Nephron progenitor cell (in vitro differentiated cells): Measurements from ENCODE around the gene TAS2R50.

ENCODE experiments used
- DNase-seq: peaks from one replicate; pipeline ENCODE4 v3.0.0; 2021
- H3K27ac Mint-ChIP-seq: 2 replicates; pipeline ENCODE4 v1.8.0; 2021; ENCODE audit warnings: mild to moderate bottlenecking, moderate library complexity, mixed read lengths
- H3K27me3 Mint-ChIP-seq: 2 replicates; pipeline ENCODE4 v1.8.0; 2021; ENCODE audit warnings: mild to moderate bottlenecking, low read depth, mixed read lengths; ENCODE audit not compliant: poor library complexity
- H3K36me3 Mint-ChIP-seq: 2 replicates; pipeline ENCODE4 v1.8.0; 2021; ENCODE audit warnings: low read depth, mixed read lengths
- H3K4me1 Mint-ChIP-seq: 2 replicates; pipeline ENCODE4 v1.8.0; 2021; ENCODE audit warnings: mixed read lengths
- H3K4me3 Mint-ChIP-seq: 2 replicates; pipeline ENCODE4 v1.8.0; 2021; ENCODE audit warnings: mild to moderate bottlenecking, moderate library complexity, mixed read lengths
- H3K9me3 Mint-ChIP-seq: 2 replicates; pipeline ENCODE4 v1.8.0; 2021; ENCODE audit warnings: mild to moderate bottlenecking, moderate library complexity, mixed read lengths
- TF ChIP-seq, protein P1 (sequence below): fragments of 200-600 bp; sonication (generic); IDR thresholded peaks from 2 replicates; pipeline ENCODE4 v1.5.0; 2021; ENCODE audit warnings: antibody characterized with exemption

Gene TAS2R50

GRCh38 chr12:10989107-10989506, 2.4 kb upstream of the TAS2R50 start:
- TF ChIP-seq, protein P1, sequence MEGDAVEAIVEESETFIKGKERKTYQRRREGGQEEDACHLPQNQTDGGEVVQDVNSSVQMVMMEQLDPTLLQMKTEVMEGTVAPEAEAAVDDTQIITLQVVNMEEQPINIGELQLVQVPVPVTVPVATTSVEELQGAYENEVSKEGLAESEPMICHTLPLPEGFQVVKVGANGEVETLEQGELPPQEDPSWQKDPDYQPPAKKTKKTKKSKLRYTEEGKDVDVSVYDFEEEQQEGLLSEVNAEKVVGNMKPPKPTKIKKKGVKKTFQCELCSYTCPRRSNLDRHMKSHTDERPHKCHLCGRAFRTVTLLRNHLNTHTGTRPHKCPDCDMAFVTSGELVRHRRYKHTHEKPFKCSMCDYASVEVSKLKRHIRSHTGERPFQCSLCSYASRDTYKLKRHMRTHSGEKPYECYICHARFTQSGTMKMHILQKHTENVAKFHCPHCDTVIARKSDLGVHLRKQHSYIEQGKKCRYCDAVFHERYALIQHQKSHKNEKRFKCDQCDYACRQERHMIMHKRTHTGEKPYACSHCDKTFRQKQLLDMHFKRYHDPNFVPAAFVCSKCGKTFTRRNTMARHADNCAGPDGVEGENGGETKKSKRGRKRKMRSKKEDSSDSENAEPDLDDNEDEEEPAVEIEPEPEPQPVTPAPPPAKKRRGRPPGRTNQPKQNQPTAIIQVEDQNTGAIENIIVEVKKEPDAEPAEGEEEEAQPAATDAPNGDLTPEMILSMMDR, result no peak
- no peak overlapping the region for H3K4me3 Mint-ChIP-seq
- no peak overlapping the region for H3K27ac Mint-ChIP-seq
- H3K27me3 Mint-ChIP-seq, result no peaks in the 10 kb centered on the region
- DNase-seq, result no peak
- peaks cover 18% of the 10 kb centered on the region for H3K9me3 Mint-ChIP-seq
- peaks cover 54% of the 10 kb centered on the region for H3K36me3 Mint-ChIP-seq
- H3K4me1 Mint-ChIP-seq, result no peaks in the 10 kb centered on the region

GRCh38 chr12:10982244-10982643, 4.5 kb downstream of the TAS2R50 start:
- Mint-ChIP-seq H3K36me3 (peaks cover 37% of the 10 kb centered on the region), H3K9me3 (peaks cover 15% of the 10 kb centered on the region), H3K4me1 (no peaks in the 10 kb centered on the region), H3K27ac (no peak overlapping the region), H3K27me3 (no peaks in the 10 kb centered on the region), H3K4me3 (no peak overlapping the region)
- DNase-seq, result no peak
- TF ChIP-seq, protein P1, result no peak

DNA sequence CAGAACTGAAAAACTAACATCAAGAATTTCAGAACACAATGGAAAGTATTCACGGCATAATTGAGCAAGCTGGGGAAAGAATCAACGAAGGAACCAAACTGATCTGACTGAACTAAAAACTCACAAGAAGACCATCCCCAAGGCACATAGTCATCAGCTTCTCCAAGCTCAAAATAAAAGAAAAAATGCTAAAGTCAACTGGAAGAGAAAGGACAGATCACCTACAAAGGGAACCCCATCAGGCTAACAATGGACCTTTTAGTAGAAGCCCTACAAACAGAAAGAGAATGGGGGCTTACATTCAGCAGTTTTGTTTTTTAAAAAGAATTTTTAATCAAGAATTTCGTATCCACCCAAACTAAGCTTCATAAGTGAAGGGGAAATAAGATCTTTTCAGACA, 11.7 kb downstream of the TAS2R50 start:
- Mint-ChIP-seq H3K27me3 (peaks cover 4% of the 10 kb centered on the region), H3K4me3 (no peak overlapping the region), H3K9me3 (peaks cover 34% of the 10 kb centered on the region), H3K27ac (no peak overlapping the region), H3K36me3 (peaks cover 45% of the 10 kb centered on the region), H3K4me1 (no peaks in the 10 kb centered on the region)
- no peak for DNase-seq
- TF ChIP-seq, protein P1, result no peak

DNA sequence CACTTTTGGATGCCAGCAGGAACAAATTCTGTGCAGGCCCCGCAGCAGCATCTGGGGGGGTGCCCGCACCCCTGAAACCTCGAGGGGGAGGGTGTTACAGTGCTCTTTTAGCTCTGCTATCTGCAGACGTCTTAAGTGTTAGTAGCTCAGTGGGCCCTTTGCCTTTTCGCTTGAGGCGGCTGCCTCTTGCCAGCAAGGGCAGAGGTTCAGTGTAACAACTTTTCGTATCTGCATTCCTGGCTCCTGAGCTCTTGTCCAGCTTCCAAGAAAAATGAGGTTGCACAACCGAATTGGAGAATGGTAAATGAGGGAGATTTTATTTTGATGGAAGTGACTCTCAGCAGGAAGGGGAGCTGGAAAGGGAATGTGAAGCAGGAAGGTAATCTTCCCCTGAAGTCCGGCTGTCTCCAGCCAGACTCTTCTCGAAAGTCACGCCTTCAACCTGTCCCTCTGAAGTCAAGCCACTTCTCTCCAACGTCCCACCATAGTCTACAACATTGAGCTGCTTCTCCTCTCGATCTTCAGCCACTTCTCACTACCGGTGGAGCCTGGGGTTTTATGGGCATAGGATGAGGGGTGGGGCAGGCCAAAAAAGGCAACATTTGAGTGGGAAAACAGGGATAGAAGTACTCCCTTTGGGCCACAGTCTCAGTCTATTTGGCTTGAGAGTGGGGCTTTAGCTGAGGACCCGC, 17.8 kb downstream of the TAS2R50 start:
- Mint-ChIP-seq H3K27me3 (peaks cover 4% of the 10 kb centered on the region), H3K4me3 (no peak overlapping the region), H3K4me1 (no peaks in the 10 kb centered on the region), H3K36me3 (peaks cover 40% of the 10 kb centered on the region), H3K27ac (no peak overlapping the region), H3K9me3 (no peaks in the 10 kb centered on the region)
- TF ChIP-seq, protein P1, result no peak
- DNase-seq, result no peak

DNA sequence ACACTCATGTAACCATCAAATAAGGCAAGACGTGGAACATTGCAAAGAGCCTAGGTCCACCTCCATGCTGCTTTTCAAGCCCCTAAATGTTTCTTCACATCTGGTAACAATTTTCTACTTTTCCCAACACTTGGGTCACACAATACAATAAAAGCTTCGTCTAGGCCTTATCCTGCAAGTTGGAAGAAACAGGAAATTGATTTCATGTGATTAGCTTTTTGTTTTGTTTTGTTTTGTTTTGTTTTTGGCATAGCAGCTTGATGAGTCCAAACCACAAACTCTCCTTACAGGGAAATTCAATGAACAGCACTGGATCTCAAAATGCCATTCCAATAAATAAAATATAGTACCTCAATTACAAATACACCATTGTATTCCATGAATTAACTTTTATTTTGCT, 19.3 kb downstream of the TAS2R50 start:
- Mint-ChIP-seq H3K9me3 (peaks cover 6% of the 10 kb centered on the region), H3K27me3 (peaks cover 4% of the 10 kb centered on the region), H3K4me3 (no peak overlapping the region), H3K27ac (no peak overlapping the region), H3K36me3 (peaks cover 53% of the 10 kb centered on the region), H3K4me1 (no peaks in the 10 kb centered on the region)
- DNase-seq, result no peak
- TF ChIP-seq, protein P1, result no peak

- DNase-seq, result no peak
- no peaks in the 10 kb centered on the region for H3K4me1 Mint-ChIP-seq
- H3K27me3 Mint-ChIP-seq, result peaks cover 4% of the 10 kb centered on the region
- H3K4me3 Mint-ChIP-seq, result no peak overlapping the region
- H3K27ac Mint-ChIP-seq, result no peak overlapping the region
- peaks cover 6% of the 10 kb centered on the region for H3K9me3 Mint-ChIP-seq
- TF ChIP-seq, protein P1, result no peak
- H3K36me3 Mint-ChIP-seq, result peaks cover 64% of the 10 kb centered on the region
Measured at GRCh38 chr12:10966314-10966713, 20.4 kb downstream of the TAS2R50 start.
